Common myeloid progenitor, CD34-positive (primary cell): ENCODE results near the gene MTFR1L.

Experiments
- CTCF ChIA-PET: fragments of 350-600 bp; sonication (Branson Sonifier 250); formaldehyde crosslinking; loops from one replicate; lab custom pipeline; 2021; ENCODE audit warnings: antibody characterized with exemption; lab: Charles Lee
- POLR2A ChIA-PET: fragments of 350-600 bp; sonication (Branson Sonifier 250); formaldehyde crosslinking; loops from one replicate; lab custom pipeline; 2021; ENCODE audit warnings: antibody characterized with exemption; lab: Charles Lee
- DNase-seq, 3 donors: peaks; one replicate each; pipeline versions ENCODE4 v3.0.0 to v3.0.0-alpha.2; 2013
- H3K27ac ChIP-seq, 2 experiments: 1 replicate in 1 of 2; 2 replicates in 1 of 2; pipeline ENCODE4 v1.7.0; 2013; ENCODE audit warnings: inconsistent platforms in 2 of 2, low read length in 2 of 2, mild to moderate bottlenecking in 2 of 2, low read depth in 1 of 2, moderate library complexity in 1 of 2; ENCODE audit not compliant: severe bottlenecking in 2 of 2, insufficient read depth in 1 of 2, poor library complexity in 1 of 2
- H3K27me3 ChIP-seq, 5 experiments: replicated peaks in 2 of 5; 1 replicate in 3 of 5; 2 replicates in 2 of 5; pipeline versions ENCODE4 v1.6.1 to v1.7.0; 2013; ENCODE audit warnings: low read length in 4 of 5, mild to moderate bottlenecking in 2 of 5, moderate library complexity in 2 of 5, inconsistent platforms in 1 of 5; ENCODE audit not compliant: insufficient read depth in 5 of 5, control insufficient read depth in 4 of 5
- H3K36me3 ChIP-seq, 4 experiments: 1 replicate in 2 of 4; 2 replicates in 2 of 4; pipeline versions ENCODE4 v1.6.1 to v1.7.0; 2013; ENCODE audit warnings: low read length in 3 of 4, control low read depth in 1 of 4, mild to moderate bottlenecking in 1 of 4; ENCODE audit not compliant: control insufficient read depth in 4 of 4, insufficient read depth in 4 of 4
- H3K4me1 ChIP-seq, 4 experiments: 1 replicate in 3 of 4; 2 replicates in 1 of 4; pipeline versions ENCODE4 v1.6.1 to v1.7.1; 2013; ENCODE audit warnings: low read length in 3 of 4, mild to moderate bottlenecking in 3 of 4, control low read depth in 1 of 4, inconsistent platforms in 1 of 4, moderate library complexity in 1 of 4; ENCODE audit not compliant: control insufficient read depth in 4 of 4, insufficient read depth in 4 of 4; ENCODE audit errors: control extremely low read depth in 1 of 4
- H3K4me3 ChIP-seq, 7 experiments: 1 replicate in 4 of 7; 2 replicates in 3 of 7; pipeline versions ENCODE4 v1.5.1 to v1.7.0; 2013; ENCODE audit warnings: mild to moderate bottlenecking in 7 of 7, low read length in 6 of 7, moderate library complexity in 6 of 7, inconsistent platforms in 2 of 7, low read depth in 2 of 7, control low read depth in 1 of 7; ENCODE audit not compliant: insufficient read depth in 4 of 7, control insufficient read depth in 1 of 7; ENCODE audit errors: extremely low read depth in 1 of 7
- H3K9me3 ChIP-seq, 5 experiments: 1 replicate in 4 of 5; 2 replicates in 1 of 5; pipeline versions ENCODE4 v1.6.1 to v1.7.1; 2013; ENCODE audit warnings: low read length in 4 of 5, mild to moderate bottlenecking in 2 of 5, inconsistent platforms in 1 of 5, low read depth in 1 of 5, moderate library complexity in 1 of 5; ENCODE audit not compliant: control insufficient read depth in 4 of 5, insufficient read depth in 2 of 5; ENCODE audit errors: control extremely low read depth in 1 of 5
- WGBS: methylation state at CpG from one replicate; pipeline ENCODE4 v1.1.5; 2013; ENCODE audit not compliant: insufficient coverage; 5-methylcytosine and 5-hydroxymethylcytosine counted together

The MTFR1L gene

GRCh38 chr1:25877155-25877554, 57.4 kb downstream of the MTFR1L start:
- 100% methylated on average over 1 of the region's 2 CpGs for WGBS
- CTCF ChIA-PET, result interaction anchor here (1.4 kb wide), 1 partner anchor 123 kb away, joined by 3 read pairs; no protein-coding TSS in a partner anchor
- H3K9me3 ChIP-seq, result no peaks in the 10 kb centered on the region
- no peak overlapping the region for H3K4me3 ChIP-seq
- POLR2A ChIA-PET, result no interaction called here
- peaks cover 0 to 36% (median 30%) of the 10 kb centered on the region in 4 experiments for H3K4me1 ChIP-seq
- H3K36me3 ChIP-seq, result no peaks in the 10 kb centered on the region
- DNase-seq, result no peak
- H3K27me3 ChIP-seq, result no peaks in the 10 kb centered on the region
- no peak overlapping the region for H3K27ac ChIP-seq

- WGBS, result 100% methylated on average over 4 of the region's 5 CpGs
- DNase-seq, result no peak
- no peak overlapping the region for H3K27ac ChIP-seq
- H3K4me3 ChIP-seq, result no peak overlapping the region
- H3K27me3 ChIP-seq, result no peaks in the 10 kb centered on the region
- CTCF ChIA-PET, result interaction anchor here (1.1 to 1.3 kb wide), 2 partner anchors 14 to 24 kb away, joined by 3 to 4 read pairs; no protein-coding TSS in a partner anchor
- H3K36me3 ChIP-seq, result no peaks in the 10 kb centered on the region
- H3K4me1 ChIP-seq, result peaks cover 0 to 22% (median 19%) of the 10 kb centered on the region in 4 experiments
- POLR2A ChIA-PET, result no interaction called here
- no peaks in the 10 kb centered on the region for H3K9me3 ChIP-seq
Measured at GRCh38 chr1:25878690-25879089, 58.9 kb downstream of the MTFR1L start.

GRCh38 chr1:25879675-25880074, 59.9 kb downstream of the MTFR1L start:
- H3K36me3 ChIP-seq, result no peaks in the 10 kb centered on the region
- H3K4me3 ChIP-seq, result no peak overlapping the region
- DNase-seq, result no peak
- no peaks in the 10 kb centered on the region for H3K27me3 ChIP-seq
- ChIA-PET CTCF (interaction anchor here (1.1 kb wide), 1 partner anchor 15 kb away, joined by 3 read pairs; no protein-coding TSS in a partner anchor), POLR2A (no interaction called here)
- no peaks in the 10 kb centered on the region for H3K9me3 ChIP-seq
- peaks cover 0 to 15% (median 12%) of the 10 kb centered on the region in 4 experiments for H3K4me1 ChIP-seq
- 95% methylated on average over 2 of the region's 2 CpGs for WGBS
- no peak overlapping the region for H3K27ac ChIP-seq

- no peak for DNase-seq
- Histone ChIP-seq H3K27ac (no peak overlapping the region), H3K4me1 (peaks cover 0 to 8% (median 7%) of the 10 kb centered on the region in 4 experiments), H3K9me3 (no peaks in the 10 kb centered on the region), H3K27me3 (no peaks in the 10 kb centered on the region), H3K36me3 (peaks cover 0 to 5% (median 2%) of the 10 kb centered on the region in 4 experiments), H3K4me3 (no peak overlapping the region)
- POLR2A ChIA-PET, result no interaction called here
- 100% methylated on average over 5 of the region's 5 CpGs for WGBS
- CTCF ChIA-PET, result interaction anchor here (1.1 to 1.5 kb wide), 2 partner anchors 15 to 41 kb away, joined by 3 read pairs; no protein-coding TSS in a partner anchor
Measured at GRCh38 chr1:25880518-25880917, 60.8 kb downstream of the MTFR1L start.

GRCh38 chr1:25881266-25881665, 61.5 kb downstream of the MTFR1L start:
- Histone ChIP-seq H3K4me1 (peaks cover 0 to under 1% (median under 1%) of the 10 kb centered on the region in 4 experiments), H3K9me3 (no peaks in the 10 kb centered on the region), H3K27me3 (no peaks in the 10 kb centered on the region), H3K36me3 (peaks cover 0 to 5% (median 2%) of the 10 kb centered on the region in 4 experiments), H3K4me3 (no peak overlapping the region), H3K27ac (no peak overlapping the region)
- DNase-seq, result no peak
- 95% methylated on average over 11 of the region's 11 CpGs for WGBS
- ChIA-PET POLR2A (no interaction called here), CTCF (interaction anchor here (1.5 kb wide), 1 partner anchor 41 kb away, joined by 3 read pairs; no protein-coding TSS in a partner anchor)
